Inflammatory macrophage treated with lipopolysaccharide for 1 hour (primary cell): ENCODE measurements around the gene FN3K.

Source experiments
- DNase-seq, 2 donors: peaks; one replicate each; pipeline ENCODE4 v3.0.0-alpha.2; 2020 to 2022

Gene FN3K

DNA sequence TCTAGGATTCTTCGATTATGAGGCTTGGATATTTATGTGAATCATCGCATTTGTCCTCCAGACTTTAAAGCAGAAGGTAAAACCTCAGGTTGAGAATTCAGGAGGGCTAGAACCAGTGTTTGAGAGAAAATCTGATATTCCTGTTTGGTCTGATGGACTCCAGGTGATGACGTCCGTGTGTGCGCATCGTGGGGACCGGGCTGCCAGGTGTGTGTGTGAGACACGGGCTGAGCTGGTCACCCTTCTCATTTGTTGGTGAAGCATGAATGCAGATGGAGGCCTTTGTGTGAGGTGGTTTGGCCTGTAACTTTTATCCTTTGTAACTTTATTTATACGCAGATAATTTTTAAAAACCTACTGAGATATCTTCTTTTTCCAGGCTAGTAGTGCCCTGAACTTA is 61.6 kb downstream of the FN3K start:
- DNase-seq, result no peak

DNA sequence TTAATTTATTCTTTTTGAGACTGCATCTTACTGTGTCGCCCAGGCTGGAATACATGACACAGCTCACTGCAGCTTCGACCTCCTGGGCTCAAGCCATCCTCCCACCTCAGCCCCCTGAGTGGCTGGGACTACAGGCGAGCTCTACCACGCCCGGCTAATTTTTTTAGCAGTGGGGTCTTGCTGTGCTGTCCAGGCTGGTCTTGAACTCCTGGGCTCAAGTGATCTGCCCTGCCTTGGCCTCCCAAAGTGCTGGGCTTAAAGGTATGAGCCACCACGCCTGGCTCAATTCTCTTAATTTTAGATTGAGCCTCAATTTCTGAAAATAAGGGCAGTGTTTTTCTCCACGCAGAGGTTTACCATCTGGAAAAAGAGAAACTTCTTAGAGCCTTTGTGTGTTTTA is 63.3 kb downstream of the FN3K start:
- no peak for DNase-seq

- DNase-seq, result no peak
Observed at GRCh38 chr17:82799591-82799990, 64.2 kb downstream of the FN3K start.
